ENCODE data around the gene ITGB2.
"Not testable (repeated sequence)": the region's sequence is repeated elsewhere in the genome, so short reads cannot be mapped to it uniquely, and the experiment has no call there.

Gene ITGB2

GRCh38 chr21:44916965-44917364, 3.7 kb downstream of the ITGB2 start:
- Histone ChIP-seq H3K27me3 (ENCODE audit: insufficient read depth, low read length, poor library complexity, severe bottlenecking) (no peaks in the 10 kb centered on the region), H3K9ac (ENCODE audit: low read depth, low read length, poor library complexity, severe bottlenecking) (no peak overlapping the region), H2AFZ (ENCODE audit: low read length) (no peak overlapping the region), H3K9me2 (replicated peaks; ENCODE audit: low read depth, low read length) (no peaks in the 10 kb centered on the region), H3K4me2 (ENCODE audit: low read depth, low read length, poor library complexity, severe bottlenecking) (peak overlapping the region; percentile 100), H3K36me3 (ENCODE audit: insufficient read depth, low read length) (no peaks in the 10 kb centered on the region), H3K79me2 (ENCODE audit: insufficient read depth, low read length) (peaks cover 67% of the 10 kb centered on the region), H3K9me3 (ENCODE audit: insufficient read depth, low read depth, low read length) (no peaks in the 10 kb centered on the region), H4K20me1 (ENCODE audit: insufficient read depth, low read length, poor library complexity, severe bottlenecking) (peaks cover 10% of the 10 kb centered on the region), H3K4me3 (ENCODE audit: low read length, poor library complexity, severe bottlenecking) (no peak overlapping the region), H3F3A (ENCODE audit: low read depth) (0 out of 2 replicates have a peak, but pooled peaks cover 4% of the 10 kb centered on the region), H3K4me1 (ENCODE audit: insufficient read depth, low read length, poor library complexity, severe bottlenecking) (peaks cover 65% of the 10 kb centered on the region)
- TF ChIP-seq CTCF (conservative IDR thresholded peaks at IDR 0.05; ENCODE audit: low read length) (no peak), EZH2phosphoT487 (IDR thresholded peaks at IDR 0.05; ENCODE audit: borderline replicate concordance) (no peak)

- H3K9me3 ChIP-seq (ENCODE audit: insufficient read depth, low read depth, low read length) = no peaks in the 10 kb centered on the region
- peak overlapping the region; percentile 67 for H3K9ac ChIP-seq (ENCODE audit: low read depth, low read length, poor library complexity, severe bottlenecking)
- peak overlapping the region; percentile 78 for H3K4me2 ChIP-seq (ENCODE audit: low read depth, low read length, poor library complexity, severe bottlenecking)
- peak overlapping the region; percentile 58 for H3K4me3 ChIP-seq (ENCODE audit: low read length, poor library complexity, severe bottlenecking)
- H4K20me1 ChIP-seq (ENCODE audit: insufficient read depth, low read length, poor library complexity, severe bottlenecking) = peaks cover 5% of the 10 kb centered on the region
- no peak overlapping the region for H2AFZ ChIP-seq (ENCODE audit: low read length)
- no peaks in the 10 kb centered on the region for H3K9me2 ChIP-seq (replicated peaks; ENCODE audit: low read depth, low read length)
- peaks cover 70% of the 10 kb centered on the region for H3K79me2 ChIP-seq (ENCODE audit: insufficient read depth, low read length)
- TF ChIP-seq CTCF (conservative IDR thresholded peaks at IDR 0.05; ENCODE audit: low read length) = no peak
- no peak for TF ChIP-seq EZH2phosphoT487 (IDR thresholded peaks at IDR 0.05; ENCODE audit: borderline replicate concordance)
- 0 out of 2 replicates have a peak, but pooled peaks cover 4% of the 10 kb centered on the region for H3F3A ChIP-seq (ENCODE audit: low read depth)
- H3K36me3 ChIP-seq (ENCODE audit: insufficient read depth, low read length) = peaks cover 3% of the 10 kb centered on the region; the same call in 1 of the 2 replicates
- H3K27me3 ChIP-seq (ENCODE audit: insufficient read depth, low read length, poor library complexity, severe bottlenecking) = no peaks in the 10 kb centered on the region
- H3K4me1 ChIP-seq (ENCODE audit: insufficient read depth, low read length, poor library complexity, severe bottlenecking) = peaks cover 59% of the 10 kb centered on the region
These were observed 6.4 kb downstream of the ITGB2 start for GRCh38 chr21:44914176-44914874.

GRCh38 chr21:44913425-44914175, 7.1 kb downstream of the ITGB2 start:
- 0 out of 2 replicates have a peak, but pooled peaks cover 4% of the 10 kb centered on the region for H3F3A ChIP-seq (ENCODE audit: low read depth)
- H3K9me2 ChIP-seq (replicated peaks; ENCODE audit: low read depth, low read length) = no peaks in the 10 kb centered on the region
- H3K4me1 ChIP-seq (ENCODE audit: insufficient read depth, low read length, poor library complexity, severe bottlenecking) = peaks cover 57% of the 10 kb centered on the region
- H3K9ac ChIP-seq (ENCODE audit: low read depth, low read length, poor library complexity, severe bottlenecking) = peak overlapping the region; percentile 67
- peaks cover 63% of the 10 kb centered on the region for H3K79me2 ChIP-seq (ENCODE audit: insufficient read depth, low read length)
- H3K36me3 ChIP-seq (ENCODE audit: insufficient read depth, low read length) = peaks cover 7% of the 10 kb centered on the region; the same call in 1 of the 2 replicates
- peak overlapping the region; percentile 58 for H3K4me3 ChIP-seq (ENCODE audit: low read length, poor library complexity, severe bottlenecking)
- H3K27me3 ChIP-seq (ENCODE audit: insufficient read depth, low read length, poor library complexity, severe bottlenecking) = no peaks in the 10 kb centered on the region
- H3K4me2 ChIP-seq (ENCODE audit: low read depth, low read length, poor library complexity, severe bottlenecking) = peak overlapping the region; percentile 78
- H3K9me3 ChIP-seq (ENCODE audit: insufficient read depth, low read depth, low read length) = no peaks in the 10 kb centered on the region
- H4K20me1 ChIP-seq (ENCODE audit: insufficient read depth, low read length, poor library complexity, severe bottlenecking) = peaks cover 4% of the 10 kb centered on the region
- no peak overlapping the region for H2AFZ ChIP-seq (ENCODE audit: low read length)
- TF ChIP-seq CTCF (conservative IDR thresholded peaks at IDR 0.05; ENCODE audit: low read length) (no peak), EZH2phosphoT487 (IDR thresholded peaks at IDR 0.05; ENCODE audit: borderline replicate concordance) (no peak)

- H3K4me3 ChIP-seq (ENCODE audit: low read length, poor library complexity, severe bottlenecking) = peak overlapping the region; percentile 58
- not testable (repeated sequence) for H4K20me1 ChIP-seq (ENCODE audit: insufficient read depth, low read length, poor library complexity, severe bottlenecking); H3K9me3 ChIP-seq (ENCODE audit: insufficient read depth, low read depth, low read length); H3F3A ChIP-seq (ENCODE audit: low read depth); H3K36me3 ChIP-seq (ENCODE audit: insufficient read depth, low read length); H3K9me2 ChIP-seq (replicated peaks; ENCODE audit: low read depth, low read length); H3K27me3 ChIP-seq (ENCODE audit: insufficient read depth, low read length, poor library complexity, severe bottlenecking); H2AFZ ChIP-seq (ENCODE audit: low read length)
- H3K79me2 ChIP-seq (ENCODE audit: insufficient read depth, low read length) = peaks cover 55% of the 10 kb centered on the region
- peak overlapping the region; percentile 67 for H3K9ac ChIP-seq (ENCODE audit: low read depth, low read length, poor library complexity, severe bottlenecking)
- H3K4me1 ChIP-seq (ENCODE audit: insufficient read depth, low read length, poor library complexity, severe bottlenecking) = peaks cover 56% of the 10 kb centered on the region
- H3K4me2 ChIP-seq (ENCODE audit: low read depth, low read length, poor library complexity, severe bottlenecking) = peak overlapping the region; percentile 78
These were observed 7.9 kb downstream of the ITGB2 start for GRCh38 chr21:44912506-44913412.

Measured in Loucy (cell line).